IPS-11a (cell line): ENCODE results near the gene WDR70.
"Not testable (repeated sequence)": the region's sequence is repeated elsewhere in the genome, so short reads cannot be mapped to it uniquely, and the experiment has no call there.

Source experiments
- H3K4me3 ChIP-seq: one replicate; pipeline ENCODE4 v1.5.1; 2013; ENCODE audit warnings: low read depth, low read length, control low read depth

The WDR70 gene

GRCh38 chr5:37453252-37453651, 74.1 kb downstream of the WDR70 start:
- not testable (repeated sequence) for H3K4me3 ChIP-seq

- not testable (repeated sequence) for H3K4me3 ChIP-seq
Measured at GRCh38 chr5:37454402-37455055, 75.4 kb downstream of the WDR70 start.

GRCh38 chr5:37463191-37464051, 84.3 kb downstream of the WDR70 start:
- not testable (repeated sequence) for H3K4me3 ChIP-seq

- H3K4me3 ChIP-seq = not testable (repeated sequence)
Measured at GRCh38 chr5:37464581-37464980, 85.5 kb downstream of the WDR70 start.

- H3K4me3 ChIP-seq = not testable (repeated sequence)
Measured at GRCh38 chr5:37469383-37469782, 90.3 kb downstream of the WDR70 start.

GRCh38 chr5:37471666-37472197, 92.6 kb downstream of the WDR70 start:
- no peak overlapping the region for H3K4me3 ChIP-seq

- H3K4me3 ChIP-seq = no peak overlapping the region
Measured at GRCh38 chr5:37477426-37477825, 98.3 kb downstream of the WDR70 start.

GRCh38 chr5:37478121-37478894, 99.2 kb downstream of the WDR70 start:
- H3K4me3 ChIP-seq = no peak overlapping the region

- not testable (repeated sequence) for H3K4me3 ChIP-seq
Measured at GRCh38 chr5:37481395-37481794, 102.3 kb downstream of the WDR70 start.

- no peak overlapping the region for H3K4me3 ChIP-seq
Measured at GRCh38 chr5:37490120-37490810, 111.1 kb downstream of the WDR70 start.

GRCh38 chr5:37490931-37491330, 111.8 kb downstream of the WDR70 start:
- H3K4me3 ChIP-seq = no peak overlapping the region

- no peak overlapping the region for H3K4me3 ChIP-seq
Measured at GRCh38 chr5:37492778-37493555, 113.8 kb downstream of the WDR70 start.

GRCh38 chr5:37494756-37495155, 115.6 kb downstream of the WDR70 start:
- H3K4me3 ChIP-seq = no peak overlapping the region

GRCh38 chr5:37495210-37495609, 116.1 kb downstream of the WDR70 start:
- H3K4me3 ChIP-seq = no peak overlapping the region

- H3K4me3 ChIP-seq = no peak overlapping the region
Measured at GRCh38 chr5:37495668-37496347, 116.7 kb downstream of the WDR70 start.

GRCh38 chr5:37496902-37497445, 117.9 kb downstream of the WDR70 start:
- no peak overlapping the region for H3K4me3 ChIP-seq

- H3K4me3 ChIP-seq = no peak overlapping the region
Measured at GRCh38 chr5:37501152-37501551, 122.0 kb downstream of the WDR70 start.

GRCh38 chr5:37506241-37506640, 127.1 kb downstream of the WDR70 start:
- H3K4me3 ChIP-seq = no peak overlapping the region

GRCh38 chr5:37506722-37507121, 127.6 kb downstream of the WDR70 start:
- H3K4me3 ChIP-seq = no peak overlapping the region
